GM18951 (cell line): ENCODE data around the gene TMLHE.
"Not testable (repeated sequence)": the region's sequence is repeated elsewhere in the genome, so short reads cannot be mapped to it uniquely, and the experiment has no call there.

Experiments
- POLR2A ChIP-seq: IDR thresholded peaks from 4 replicates; pipeline ENCODE4 v1.6.1; 2011; ENCODE audit warnings: mild to moderate bottlenecking; ENCODE audit not compliant: insufficient read length, insufficient read depth; ENCODE audit errors: extremely low read depth
- in situ Hi-C: fragments of 300-500 bp; cut with MboI; formaldehyde crosslinking; loops from one replicate; pipeline ENCODE4 v1.12.0; 2022; ENCODE audit warnings: low sequenced_read_pairs, mixed read lengths, inconsistent platforms; ENCODE audit not compliant: unreplicated experiment

TMLHE gene, protein sequence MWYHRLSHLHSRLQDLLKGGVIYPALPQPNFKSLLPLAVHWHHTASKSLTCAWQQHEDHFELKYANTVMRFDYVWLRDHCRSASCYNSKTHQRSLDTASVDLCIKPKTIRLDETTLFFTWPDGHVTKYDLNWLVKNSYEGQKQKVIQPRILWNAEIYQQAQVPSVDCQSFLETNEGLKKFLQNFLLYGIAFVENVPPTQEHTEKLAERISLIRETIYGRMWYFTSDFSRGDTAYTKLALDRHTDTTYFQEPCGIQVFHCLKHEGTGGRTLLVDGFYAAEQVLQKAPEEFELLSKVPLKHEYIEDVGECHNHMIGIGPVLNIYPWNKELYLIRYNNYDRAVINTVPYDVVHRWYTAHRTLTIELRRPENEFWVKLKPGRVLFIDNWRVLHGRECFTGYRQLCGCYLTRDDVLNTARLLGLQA

GRCh38 chrX:155612312-155613224 is at the start of gene TMLHE, which contains the start of gene SPRY3:
Gene TMLHE (minus strand): TSS chrX:155612952. CDS start chrX:155545276, 67,676 bp downstream.
Gene SPRY3 (plus strand): TSS chrX:155612586.
- in situ Hi-C loops = no loop called here
- TF ChIP-seq POLR2A = peak; percentile 51

DNA sequence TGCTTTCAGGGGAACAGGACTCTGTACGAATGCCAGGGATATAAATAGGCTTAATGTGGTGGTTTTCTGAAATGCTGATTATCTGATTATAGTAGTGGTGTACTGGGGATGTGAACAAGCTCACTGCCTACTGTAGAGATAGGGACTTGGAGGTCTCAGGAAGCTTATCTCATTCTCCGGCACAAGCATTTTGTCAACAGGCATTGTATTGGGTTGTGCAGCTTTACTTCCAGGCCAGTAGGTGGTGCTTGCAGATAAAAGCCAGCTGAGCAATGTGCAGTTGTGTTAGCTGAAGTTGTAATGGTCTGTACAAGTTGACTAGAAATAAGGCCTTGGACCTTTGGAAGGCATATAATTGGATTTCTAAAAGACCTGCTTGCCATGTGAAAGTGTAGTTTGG is 49.5 kb upstream of the TMLHE start:
- in situ Hi-C loops = no loop called here
- no peak for TF ChIP-seq POLR2A

- no peak for TF ChIP-seq POLR2A
- in situ Hi-C loops = no loop called here
Observed at GRCh38 chrX:155645180-155645579, 32.4 kb upstream of the TMLHE start.

- no peak for TF ChIP-seq POLR2A
- in situ Hi-C loops = no loop called here
Observed at GRCh38 chrX:155643240-155643639, 30.5 kb upstream of the TMLHE start.

GRCh38 chrX:155641371-155641770 is 28.6 kb upstream of the TMLHE start:
- in situ Hi-C loops = not testable (repeated sequence)

GRCh38 chrX:155637714-155638113 is 25.0 kb upstream of the TMLHE start:
- no peak for TF ChIP-seq POLR2A
- in situ Hi-C loops = no loop called here

DNA sequence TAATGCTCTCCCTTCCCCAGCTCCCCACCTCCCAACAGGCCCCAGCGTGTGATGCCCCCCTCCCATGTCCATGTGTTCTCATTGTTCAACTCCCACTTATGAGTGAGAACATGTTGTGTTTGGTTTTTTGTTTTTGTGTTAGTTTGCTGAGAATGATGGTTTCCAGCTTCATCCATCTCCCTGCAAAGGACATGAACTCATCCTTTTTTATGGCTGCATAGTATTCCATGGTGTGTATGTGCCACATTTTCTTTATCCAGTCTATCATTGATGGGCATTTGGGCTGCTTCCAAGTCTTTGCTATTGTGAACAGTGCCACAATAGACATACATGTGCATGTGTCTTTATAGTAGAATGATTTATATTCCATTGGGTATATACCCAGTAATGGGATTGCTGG is 22.3 kb upstream of the TMLHE start:
- in situ Hi-C loops = not testable (repeated sequence)

DNA sequence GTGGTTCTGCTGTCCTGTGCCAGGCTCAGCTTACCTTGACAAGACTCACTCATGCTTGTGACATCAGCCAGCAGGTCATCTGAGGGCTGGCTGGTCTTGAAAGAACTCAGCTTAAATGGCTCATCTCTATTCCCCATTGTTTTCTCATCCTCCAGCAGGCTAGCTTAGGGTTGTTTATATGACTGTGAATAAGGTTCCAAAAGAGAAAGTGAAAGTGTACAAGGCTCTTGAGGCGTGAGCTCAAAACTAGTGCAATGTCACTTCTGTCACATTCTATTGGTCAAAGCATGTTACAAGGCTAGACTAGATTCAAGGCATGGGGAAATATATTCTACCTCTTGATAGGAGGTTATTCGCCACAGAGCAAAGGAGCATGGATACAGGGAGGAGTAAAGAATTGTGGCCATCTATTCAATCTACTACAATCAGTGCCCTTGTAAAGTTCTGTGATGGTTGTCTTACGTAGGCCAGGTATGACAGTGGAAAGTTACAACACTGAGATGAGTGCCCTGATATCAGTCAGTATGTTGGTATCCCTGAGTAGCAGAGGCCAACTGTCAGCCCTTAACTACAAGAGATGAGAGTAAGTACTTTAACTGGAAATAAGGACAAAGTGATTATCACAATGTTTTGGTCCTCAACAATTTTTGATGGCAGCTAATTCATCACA is 19.8 kb upstream of the TMLHE start:
- in situ Hi-C loops = no loop called here

DNA sequence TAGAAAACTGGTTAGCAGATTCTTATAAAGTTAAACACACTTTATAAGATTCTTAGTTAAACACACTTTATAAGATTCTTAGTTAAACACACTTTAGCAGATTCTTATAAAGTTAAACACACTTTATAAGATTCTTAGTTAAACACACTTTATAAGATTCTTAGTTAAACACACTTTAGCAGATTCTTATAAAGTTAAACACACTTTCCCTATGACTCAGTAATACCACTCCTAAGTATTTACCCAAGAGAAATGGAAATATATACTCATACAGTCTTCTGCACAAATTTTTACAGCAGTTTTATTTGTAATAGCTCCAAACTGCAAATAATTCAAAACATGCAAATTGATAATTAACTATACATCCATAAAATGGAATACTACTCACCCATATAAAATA is 7.4 kb upstream of the TMLHE start:
- in situ Hi-C loops = not testable (repeated sequence)

More for the DNA sequence above, 19.8 kb upstream of the TMLHE start:
- no peak for TF ChIP-seq POLR2A

- TF ChIP-seq POLR2A = no peak
- in situ Hi-C loops = no loop called here
Observed at GRCh38 chrX:155615938-155616337, 3.2 kb upstream of the TMLHE start.

GRCh38 chrX:155613927-155614559 is 1.3 kb upstream of the TMLHE start:
- in situ Hi-C loops = no loop called here
- no peak for TF ChIP-seq POLR2A

DNA sequence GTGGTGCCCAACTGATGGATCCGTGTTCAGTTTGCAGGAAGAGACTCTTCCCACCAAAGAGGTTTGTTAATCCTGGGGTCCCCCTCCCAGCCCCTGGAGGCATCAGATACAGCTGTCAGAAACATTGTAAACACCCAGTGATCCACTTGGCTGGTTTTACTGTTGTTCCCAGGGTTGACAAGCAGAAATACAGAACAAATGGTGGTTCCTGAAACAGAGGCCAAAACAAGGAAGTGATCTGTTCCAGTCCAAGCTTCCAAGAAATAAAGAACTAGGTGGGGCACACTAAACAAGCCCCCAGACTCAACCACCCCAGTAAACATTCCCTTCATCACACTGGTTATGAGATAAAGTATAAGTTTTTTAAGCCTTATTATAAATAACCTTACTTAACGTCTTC is 1.4 kb downstream of the TMLHE start:
- TF ChIP-seq POLR2A = no peak
- in situ Hi-C loops = no loop called here

DNA sequence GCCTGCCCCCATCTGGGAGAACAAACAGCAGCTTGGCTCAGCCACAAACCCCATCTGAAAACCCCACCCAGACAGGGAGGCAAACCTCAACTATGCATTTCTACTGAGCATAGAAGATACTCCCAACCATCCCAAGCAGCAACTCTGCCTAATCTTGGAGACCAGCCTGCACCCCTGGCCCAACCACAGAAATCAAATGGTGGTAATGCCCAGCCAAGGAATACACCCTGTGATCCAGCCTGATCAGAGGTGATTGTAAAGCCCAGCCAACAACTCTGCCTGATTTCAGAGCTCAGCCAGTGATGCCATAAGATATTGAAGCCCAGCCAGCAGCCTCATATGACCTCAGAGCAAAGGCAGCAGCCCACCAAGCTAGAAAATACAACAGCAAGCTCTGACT is 19.8 kb downstream of the TMLHE start:
- in situ Hi-C loops = no loop called here
- TF ChIP-seq POLR2A = no peak

DNA sequence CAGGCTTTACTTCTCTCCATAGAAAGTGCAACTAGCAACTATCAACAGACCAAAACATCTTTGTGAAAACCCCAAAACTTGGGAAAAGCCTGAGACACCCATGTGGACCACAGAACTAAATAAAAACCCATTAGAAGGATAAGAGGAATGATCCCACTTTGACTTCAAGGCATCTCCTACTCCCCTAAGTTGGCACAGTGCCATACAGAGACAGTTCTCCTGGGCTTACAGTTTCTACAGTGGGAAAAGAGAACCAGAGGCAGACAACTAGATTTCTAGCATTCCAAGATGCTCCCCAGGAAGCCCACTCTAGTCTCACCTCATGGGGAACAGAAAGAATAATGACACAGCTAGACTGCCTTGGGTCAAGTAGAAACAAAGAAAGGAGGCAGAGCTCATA is 20.4 kb downstream of the TMLHE start:
- in situ Hi-C loops = no loop called here
- no peak for TF ChIP-seq POLR2A
